Pancreas (tissue), 10 donors: ENCODE results near the gene KRT20. TPM values are rescaled to one million over a fixed set of nuclear protein-coding genes. Genes with fewer than 3 reads are reported as not detected.

Experiments
- ATAC-seq, 4 donors: fragments of 200-7000 bp; cut with Tn5 transposase; one replicate each; pipeline versions ENCODE4 v1.8.0 to v1.9.1; 2020; ENCODE audit warnings: mild to moderate bottlenecking in 4 of 4, moderate library complexity in 4 of 4
- DNase-seq, 6 donors: peaks; one replicate each; pipeline ENCODE4 v3.0.0-alpha.2; 2020
- FAIRE-seq: peaks from 2 replicates; lab custom pipeline; 2012; peaks lifted over from hg19 to GRCh38; lab: Jason Lieb, UNC
- H3K27ac ChIP-seq, 4 donors: fragments of 200-600 bp; sonication (generic); 1 replicate in 3 of 4; 2 replicates in 1 of 4; pipeline versions ENCODE4 v1.5.0 to v1.8.0; 2020
- H3K27me3 ChIP-seq, 4 donors: fragments of 200-600 bp; one replicate each; pipeline ENCODE4 v1.8.0; 2021
- H3K36me3 ChIP-seq, 3 donors: fragments of 200-600 bp; sonication (generic) in 1 of 3; one replicate each; pipeline versions ENCODE4 v1.5.0 to v1.8.0; 2020 to 2021
- H3K4me1 ChIP-seq, 3 donors: fragments of 200-600 bp; one replicate each; pipeline ENCODE4 v1.8.0; 2021
- H3K4me3 ChIP-seq, 4 donors: fragments of 200-600 bp; sonication (generic) in 2 of 4; one replicate each; pipeline versions ENCODE4 v1.5.0 to v1.8.0; 2020 to 2021
- H3K9me3 ChIP-seq, 4 donors: fragments of 200-600 bp; one replicate each; pipeline ENCODE4 v1.8.0; 2021
- CTCF ChIP-seq, 4 donors: fragments of 200-600 bp; sonication (generic) in 3 of 4; IDR thresholded peaks; one replicate each; pipeline versions ENCODE4 v1.5.0 to v1.8.0; 2021; ENCODE audit warnings: antibody characterized with exemption in 4 of 4
- WGBS, 2 donors: extraction: QIAGEN DNeasy Blood & Tissue Kit; methylation state at CpG; one replicate each; pipeline ENCODE4 v1.1.7; 2013; 5-methylcytosine and 5-hydroxymethylcytosine counted together
- intact Hi-C, 3 donors: fragments of 100-400 bp; cut with DNase I; formaldehyde crosslinking; loops; one replicate each; pipeline versions ENCODE4 v1.11.1 to v1.14.2; 2022
- polyA plus RNA-seq, 2 donors: library from polyadenylated mRNA; stranded (reverse); fragments of 200-250 nt; gene quantifications; one replicate each; pipeline ENCODE4 v1.2.3, GENCODE V29; 2013
- total RNA-seq, 6 donors: library from RNA; stranded (reverse); fragmentation: NEBNext Ultra II Directional in 4 of 6; extraction: Animal tissue kit (Norgen Biotek cat#: 25700) in 4 of 6; gene quantifications; one replicate each; pipeline versions ENCODE4 v1.2.1 to v1.2.4, GENCODE V29; 2021 to 2023
- donor health status: healthy with polysubstance abuse.
- donor health status: DM: no; HTN: no; CAD: no; lungs with moderate emphysema.
- donor health status: DM: no; HTN: no; CAD: no.
- donor health status: control.
- donor health status: control.
- donor health status: Bipolar disorder and iron deficiency.
- donor health status: DM: yes; HTN: yes; CAD: no.
- donor health status: DM: no; HTN: no; CAD: no.
- donor health status: DM: no; HTN: no; CAD: no.
- donor health status: DM: yes; HTN: yes; CAD: no.

KRT20 gene
- total and polyA plus RNA-seq, 8 donors = 0.46 to 0.63 TPM; not detected in 6

DNA sequence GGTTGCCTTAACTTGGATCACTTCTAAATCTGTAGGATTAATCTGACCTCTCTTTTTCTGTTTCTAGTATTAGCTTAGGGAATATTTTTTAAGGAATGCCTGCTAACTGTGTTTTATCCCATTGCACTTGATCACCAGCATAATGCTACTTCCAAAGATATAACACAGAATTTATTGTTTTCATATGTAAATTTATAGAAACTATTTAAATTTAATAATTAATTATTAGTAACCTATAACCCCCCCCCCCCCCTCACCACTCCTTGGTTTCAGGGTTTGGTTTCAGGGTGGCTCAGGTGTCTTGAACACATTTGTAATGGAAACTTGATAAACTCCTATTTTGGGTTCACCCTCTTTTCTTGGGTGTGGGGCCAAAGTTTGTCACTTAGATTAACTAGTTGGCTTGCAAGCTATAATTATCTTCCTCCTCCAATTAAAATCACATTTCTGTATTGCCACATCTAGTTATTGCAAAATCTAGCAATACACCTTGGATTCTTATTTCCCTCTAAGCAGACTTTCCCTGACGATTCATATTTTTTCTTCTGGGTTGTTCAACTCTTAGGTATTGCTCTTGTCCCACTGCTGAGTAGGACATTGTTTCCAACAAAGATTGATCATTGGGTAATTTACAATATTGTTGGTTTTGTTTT lies 36.3 kb downstream of the KRT20 start:
- DNase-seq (no peak), FAIRE-seq (no peak), ATAC-seq (no peak)
- H3K27ac ChIP-seq = no peak overlapping the region
- H3K27me3 ChIP-seq = peaks cover 0 to 12% (median 0%) of the 10 kb centered on the region in 4 donors
- intact Hi-C loops = no loop called here
- no peak for TF ChIP-seq CTCF (IDR thresholded peaks at IDR 0.05)
- no peaks in the 10 kb centered on the region for H3K9me3 ChIP-seq
- no peaks in the 10 kb centered on the region for H3K36me3 ChIP-seq
- no peaks in the 10 kb centered on the region for H3K4me1 ChIP-seq
- 39 to 71% methylated on average over 1 of the region's 1 CpG for WGBS, 2 donors
- no peak overlapping the region for H3K4me3 ChIP-seq

- FAIRE-seq = no peak
- DNase-seq = no peak
- ATAC-seq = no peak
- Histone ChIP-seq H3K4me1 (no peaks in the 10 kb centered on the region), H3K27ac (no peak overlapping the region), H3K36me3 (no peaks in the 10 kb centered on the region), H3K27me3 (peaks cover 0 to 10% (median 0%) of the 10 kb centered on the region in 4 donors), H3K4me3 (no peak overlapping the region), H3K9me3 (no peaks in the 10 kb centered on the region)
- intact Hi-C loops = no loop called here
- TF ChIP-seq CTCF (IDR thresholded peaks at IDR 0.05) = no peak
- 60 to 95% methylated on average over 1 of the region's 1 CpG for WGBS, 2 donors
Measured at GRCh38 chr17:40846515-40847144, 38.4 kb downstream of the KRT20 start.

GRCh38 chr17:40844671-40845107 lies 40.4 kb downstream of the KRT20 start:
- no peak for FAIRE-seq
- intact Hi-C loops = no loop called here
- H3K4me3 ChIP-seq = no peak overlapping the region
- H3K4me1 ChIP-seq = no peaks in the 10 kb centered on the region
- no peak for DNase-seq
- WGBS, 2 donors = 35 to 49% methylated on average over 4 of the region's 4 CpGs
- no peak overlapping the region for H3K27ac ChIP-seq
- H3K27me3 ChIP-seq = peaks cover 0 to 5% (median 0%) of the 10 kb centered on the region in 4 donors
- no peaks in the 10 kb centered on the region for H3K9me3 ChIP-seq
- no peaks in the 10 kb centered on the region for H3K36me3 ChIP-seq
- no peak for TF ChIP-seq CTCF (IDR thresholded peaks at IDR 0.05)
- ATAC-seq = no peak

GRCh38 chr17:40843242-40843641 lies 41.8 kb downstream of the KRT20 start:
- DNase-seq = no peak
- WGBS, 2 donors = 54 to 80% methylated on average over 3 of the region's 3 CpGs
- no peak for TF ChIP-seq CTCF (IDR thresholded peaks at IDR 0.05)
- Histone ChIP-seq H3K27me3 (no peaks in the 10 kb centered on the region), H3K36me3 (no peaks in the 10 kb centered on the region), H3K27ac (no peak overlapping the region), H3K4me3 (no peak overlapping the region), H3K4me1 (no peaks in the 10 kb centered on the region), H3K9me3 (no peaks in the 10 kb centered on the region)
- no peak for ATAC-seq
- no peak for FAIRE-seq
- intact Hi-C loops = no loop called here

- Histone ChIP-seq H3K4me1 (no peaks in the 10 kb centered on the region), H3K4me3 (no peak overlapping the region), H3K27me3 (no peaks in the 10 kb centered on the region), H3K36me3 (peaks cover 0 to under 1% (median 0%) of the 10 kb centered on the region in 3 donors), H3K9me3 (no peaks in the 10 kb centered on the region), H3K27ac (no peak overlapping the region)
- DNase-seq = no peak
- ATAC-seq = no peak
- TF ChIP-seq CTCF (IDR thresholded peaks at IDR 0.05) = no peak
- no peak for FAIRE-seq
- 66 to 75% methylated on average over 3 of the region's 3 CpGs for WGBS, 2 donors
- intact Hi-C loops = no loop called here
Measured at GRCh38 chr17:40841246-40841645, 43.8 kb downstream of the KRT20 start.
